Activated B cell treated with CpG ODN at 0.5 μM for 24 hours (primary cell): ENCODE results near the gene OPRD1. TPM values are rescaled to one million over a fixed set of nuclear protein-coding genes. Genes with fewer than 3 reads are reported as not detected.
"Not testable (repeated sequence)": the region's sequence is repeated elsewhere in the genome, so short reads cannot be mapped to it uniquely, and the experiment has no call there.

ENCODE experiments used
- ATAC-seq: fragments of 200-7000 bp; cut with Tn5 transposase; one replicate; pipeline ENCODE4 v1.10.0; 2021; ENCODE audit warnings: low read depth, mild to moderate bottlenecking, moderate library complexity
- CTCF ChIA-PET: fragments of 350-600 bp; sonication (Branson Sonifier 250); formaldehyde crosslinking; loops from one replicate; lab custom pipeline; 2021; ENCODE audit warnings: antibody characterized with exemption; lab: Charles Lee
- POLR2A ChIA-PET: fragments of 350-600 bp; sonication (Branson Sonifier 250); formaldehyde crosslinking; loops from one replicate; lab custom pipeline; 2021; ENCODE audit warnings: antibody characterized with exemption; lab: Charles Lee
- DNase-seq: peaks from one replicate; pipeline ENCODE4 v3.0.0; 2022
- H3K27ac Mint-ChIP-seq: one replicate; pipeline ENCODE4 v1.8.0; 2020; ENCODE audit warnings: mixed read lengths
- H3K27me3 Mint-ChIP-seq: one replicate; pipeline ENCODE4 v1.8.0; 2021; ENCODE audit warnings: mixed read lengths
- H3K36me3 Mint-ChIP-seq: one replicate; pipeline ENCODE4 v1.8.0; 2021; ENCODE audit warnings: low read depth, mixed read lengths
- H3K4me1 Mint-ChIP-seq: one replicate; pipeline ENCODE4 v1.8.0; 2021; ENCODE audit warnings: mixed read lengths
- H3K4me3 Mint-ChIP-seq: one replicate; pipeline ENCODE4 v1.8.0; 2020; ENCODE audit warnings: mild to moderate bottlenecking, mixed read lengths
- H3K9me3 Mint-ChIP-seq: one replicate; pipeline ENCODE4 v1.8.0; 2020; ENCODE audit warnings: mixed read lengths
- CTCF ChIP-seq: fragments of 200-600 bp; IDR thresholded peaks from one replicate; pipeline ENCODE4 v1.8.0; 2022; ENCODE audit warnings: antibody characterized with exemption, mild to moderate bottlenecking
- intact Hi-C: fragments of 100-400 bp; cut with micrococcal nuclease; formaldehyde crosslinking; loops from one replicate; pipeline ENCODE4 v1.15.1; 2024
- total RNA-seq: library from RNA; stranded (reverse); gene quantifications from 2 replicates; pipeline ENCODE4 v1.2.3, GENCODE V29; 2022

The OPRD1 gene
- not detected in 2 replicates for total RNA-seq

- DNase-seq (no peak), ATAC-seq (no peak)
- H3K4me3 Mint-ChIP-seq: no peak within 1 kb of the TSS
- intact Hi-C loops: no loop called here
- H3K9me3 Mint-ChIP-seq: no peaks in the 10 kb centered on the region
- peaks cover 4% of the 10 kb centered on the region for H3K4me1 Mint-ChIP-seq
- POLR2A ChIA-PET: no interaction called here
- H3K36me3 Mint-ChIP-seq: no peaks in the 10 kb centered on the region
- CTCF ChIA-PET: no interaction called here
- H3K27ac Mint-ChIP-seq: no peak within 1 kb of the TSS
- no peak for TF ChIP-seq CTCF
- H3K27me3 Mint-ChIP-seq: peaks cover 53% of the 10 kb centered on the region
Observed at GRCh38 chr1:28811766-28812668, at the start of gene OPRD1. OPRD1 (plus strand) TSS chr1:28812170; CDS start chr1:28812384, 214 bp downstream.

GRCh38 chr1:28766532-28767183 lies 45.3 kb upstream of the OPRD1 start:
- H3K27ac Mint-ChIP-seq: no peak overlapping the region
- POLR2A ChIA-PET: no interaction called here

DNA sequence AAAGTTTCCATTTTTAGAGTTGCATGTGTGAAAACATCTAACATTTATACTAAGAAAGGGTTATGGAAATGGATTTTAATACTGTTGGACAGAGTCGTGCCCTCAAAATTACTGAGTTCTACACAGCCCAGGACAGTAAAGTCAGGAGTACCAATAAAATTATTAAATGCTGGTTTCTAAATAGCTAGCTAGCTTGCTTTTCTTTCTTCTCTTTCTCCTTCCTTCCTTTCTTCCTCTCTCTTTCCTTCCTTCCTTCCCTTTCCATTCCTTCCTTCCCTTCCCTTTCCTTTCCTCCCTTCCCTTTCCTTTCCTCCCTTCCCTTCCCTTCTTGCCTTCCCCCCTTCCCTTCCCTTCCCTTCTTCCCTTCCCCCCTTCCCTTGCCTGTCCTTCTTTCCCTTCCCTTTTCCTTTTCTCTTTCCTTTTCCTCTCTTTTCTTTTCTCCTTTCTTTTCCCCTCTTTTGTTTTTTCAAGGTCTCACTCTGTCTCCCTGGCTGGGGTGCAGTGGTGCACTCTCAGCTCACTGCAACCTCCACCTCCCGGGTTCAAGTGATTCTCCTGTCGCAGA lies 41.3 kb upstream of the OPRD1 start:
- CTCF ChIA-PET: interaction anchor here (0.7 kb wide), 1 partner anchor 385 kb away, joined by 3 read pairs; no protein-coding TSS in a partner anchor
- H3K9me3 Mint-ChIP-seq: no peaks in the 10 kb centered on the region
- DNase-seq (no peak), ATAC-seq (no peak)
- POLR2A ChIA-PET: no interaction called here
- peaks cover 20% of the 10 kb centered on the region for H3K4me1 Mint-ChIP-seq
- H3K4me3 Mint-ChIP-seq: no peak overlapping the region
- no peak overlapping the region for H3K27ac Mint-ChIP-seq
- TF ChIP-seq CTCF: no peak
- intact Hi-C loops: no loop called here
- H3K36me3 Mint-ChIP-seq: peaks cover 41% of the 10 kb centered on the region
- H3K27me3 Mint-ChIP-seq: no peaks in the 10 kb centered on the region

More at GRCh38 chr1:28766532-28767183, 45.3 kb upstream of the OPRD1 start:
- no peak for TF ChIP-seq CTCF
- DNase-seq: no peak
- Mint-ChIP-seq H3K4me1 (peaks cover 22% of the 10 kb centered on the region), H3K9me3 (no peaks in the 10 kb centered on the region), H3K4me3 (no peak overlapping the region), H3K27me3 (no peaks in the 10 kb centered on the region), H3K36me3 (peaks cover 53% of the 10 kb centered on the region)
- no peak for ATAC-seq
- intact Hi-C loops: no loop called here
- CTCF ChIA-PET: no interaction called here

DNA sequence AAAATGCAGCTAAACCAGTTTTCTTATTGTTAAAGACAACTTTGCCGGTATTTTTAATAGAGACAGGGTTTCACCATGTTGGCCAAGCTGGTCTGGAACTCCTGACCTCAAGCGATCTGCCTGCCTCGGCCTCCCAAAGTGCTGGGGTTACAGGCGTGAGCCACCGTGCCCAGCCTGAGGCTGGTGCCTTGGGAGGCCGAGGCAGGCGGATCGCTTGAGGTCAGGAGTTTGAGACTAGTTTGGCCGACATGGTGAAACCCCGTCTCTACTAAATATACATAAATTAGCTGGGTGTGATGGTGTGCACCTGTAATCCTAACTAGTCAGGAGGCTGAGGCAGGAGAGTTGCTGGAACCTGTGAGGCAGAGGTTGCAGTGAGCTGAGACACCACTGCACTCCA lies 40.0 kb upstream of the OPRD1 start:
- H3K27me3 Mint-ChIP-seq, H3K4me3 Mint-ChIP-seq, DNase-seq, POLR2A ChIA-PET, intact Hi-C loops, ATAC-seq, CTCF ChIA-PET, H3K27ac Mint-ChIP-seq, H3K9me3 Mint-ChIP-seq: not testable (repeated sequence)
- peaks cover 30% of the 10 kb centered on the region for H3K36me3 Mint-ChIP-seq
- H3K4me1 Mint-ChIP-seq: peaks cover 14% of the 10 kb centered on the region

- DNase-seq (no peak), ATAC-seq (no peak)
- no peak for TF ChIP-seq CTCF
- H3K4me3 Mint-ChIP-seq: no peak overlapping the region
- no peak overlapping the region for H3K27ac Mint-ChIP-seq
- CTCF ChIA-PET: no interaction called here
- POLR2A ChIA-PET: no interaction called here
- no peaks in the 10 kb centered on the region for H3K27me3 Mint-ChIP-seq
- intact Hi-C loops: no loop called here
- H3K9me3 Mint-ChIP-seq: no peaks in the 10 kb centered on the region
- H3K36me3 Mint-ChIP-seq: peaks cover 26% of the 10 kb centered on the region
- H3K4me1 Mint-ChIP-seq: peaks cover 13% of the 10 kb centered on the region
Observed at GRCh38 chr1:28773105-28773504, 38.9 kb upstream of the OPRD1 start.
